HG03457 (cell line): ENCODE measurements around the gene SAMSN1.

Experiments
- ATAC-seq: cut with Tn5 transposase; IDR thresholded peaks from one replicate; pipeline ENCODE4 v1.9.1; 2021; ENCODE audit warnings: moderate number of reproducible peaks; ENCODE audit not compliant: unreplicated experiment

SAMSN1 gene

GRCh38 chr21:14487490-14488432, 58.4 kb downstream of the SAMSN1 start:
- ATAC-seq: no peak

DNA sequence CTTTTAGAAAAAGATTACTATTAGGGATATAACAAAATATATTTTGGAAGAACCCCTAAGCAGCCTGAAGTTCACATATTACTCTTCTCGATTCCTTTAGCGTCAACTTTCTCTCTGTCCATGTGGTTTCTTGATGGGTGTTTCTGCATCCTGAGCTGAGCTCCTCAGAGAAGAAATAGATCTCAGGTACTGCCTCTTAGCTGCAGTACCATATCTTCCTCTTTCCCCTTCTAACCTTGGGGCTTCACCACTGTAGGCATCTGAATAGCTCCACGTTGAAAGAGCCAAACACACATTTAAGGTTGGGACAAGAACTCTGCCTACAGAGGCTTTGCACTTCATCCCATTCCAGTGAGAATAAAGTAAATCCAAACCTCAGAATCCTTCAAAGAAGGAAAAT, 59.2 kb downstream of the SAMSN1 start:
- ATAC-seq: no peak

GRCh38 chr21:14484188-14485009, 61.7 kb downstream of the SAMSN1 start:
- no peak for ATAC-seq

DNA sequence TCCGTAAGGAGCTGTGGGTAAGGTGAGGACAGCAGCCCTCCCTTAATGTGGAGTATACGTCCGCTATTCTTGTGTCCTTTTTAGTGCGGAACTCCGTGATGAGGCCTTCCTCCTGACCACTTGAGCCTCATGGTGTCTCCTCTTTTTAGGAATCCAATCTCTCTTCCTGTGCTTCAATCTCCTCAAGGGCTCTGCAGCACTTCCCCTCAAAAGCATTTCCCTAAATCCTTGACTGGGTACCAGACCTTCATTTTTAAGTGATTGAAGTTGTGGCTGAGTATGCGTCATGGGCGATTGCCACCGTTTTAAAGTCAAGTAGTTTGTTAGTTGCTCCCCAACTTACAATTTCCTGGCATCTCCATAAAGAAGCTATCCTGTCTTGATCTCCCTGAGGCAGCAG, 62.8 kb downstream of the SAMSN1 start:
- ATAC-seq: no peak

GRCh38 chr21:14482165-14482564, 64.0 kb downstream of the SAMSN1 start:
- ATAC-seq: no peak

DNA sequence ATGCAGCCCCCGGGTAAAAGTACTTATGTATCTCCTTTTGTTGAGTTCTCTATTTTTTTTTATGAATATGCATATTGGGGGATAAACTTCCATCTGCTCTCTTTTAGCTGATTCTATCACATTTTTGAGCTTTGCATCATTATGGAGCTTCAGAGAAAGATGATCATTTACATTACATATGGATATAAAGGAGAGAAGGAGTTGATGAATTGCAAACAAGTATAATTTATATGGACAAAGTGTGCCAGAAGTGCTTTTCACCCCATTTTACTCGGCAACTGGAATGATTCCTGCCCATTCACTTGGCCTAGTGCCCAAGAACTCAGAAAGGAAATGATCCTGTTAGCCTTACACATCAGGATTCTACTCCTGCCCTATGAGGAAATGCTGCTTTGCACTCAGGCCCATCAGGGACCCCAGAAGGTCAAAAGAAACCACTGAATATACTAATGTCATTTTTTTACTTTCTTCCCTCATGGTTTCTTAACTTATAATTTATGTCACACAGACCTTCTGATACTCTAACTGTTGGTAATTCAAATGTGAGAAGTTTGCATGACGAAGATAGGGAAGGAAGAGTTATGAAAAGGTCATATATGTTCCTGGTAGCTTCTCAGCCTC, 65.6 kb downstream of the SAMSN1 start:
- no peak for ATAC-seq

GRCh38 chr21:14479241-14479786, 66.8 kb downstream of the SAMSN1 start:
- no peak for ATAC-seq

- ATAC-seq: no peak
These were observed 68.3 kb downstream of the SAMSN1 start for GRCh38 chr21:14477841-14478240.

DNA sequence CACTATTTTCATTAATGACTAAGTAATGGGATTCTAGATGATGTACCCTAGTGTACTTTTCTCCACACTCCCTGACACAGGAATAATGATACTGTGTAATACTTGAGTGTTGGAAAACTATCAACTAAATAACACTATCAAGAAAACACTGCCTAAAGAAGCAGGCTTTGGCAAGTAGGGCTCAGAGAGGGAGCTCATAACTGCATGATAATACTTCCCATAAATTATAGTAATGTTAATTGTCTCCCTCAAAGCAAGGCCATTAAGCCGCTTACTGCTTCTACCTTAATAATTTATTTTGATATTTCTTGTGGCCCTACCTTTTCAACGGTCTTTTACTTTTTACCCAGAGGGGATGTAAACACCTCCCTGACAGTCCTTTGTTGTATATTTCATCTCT, 69.0 kb downstream of the SAMSN1 start:
- ATAC-seq: no peak

DNA sequence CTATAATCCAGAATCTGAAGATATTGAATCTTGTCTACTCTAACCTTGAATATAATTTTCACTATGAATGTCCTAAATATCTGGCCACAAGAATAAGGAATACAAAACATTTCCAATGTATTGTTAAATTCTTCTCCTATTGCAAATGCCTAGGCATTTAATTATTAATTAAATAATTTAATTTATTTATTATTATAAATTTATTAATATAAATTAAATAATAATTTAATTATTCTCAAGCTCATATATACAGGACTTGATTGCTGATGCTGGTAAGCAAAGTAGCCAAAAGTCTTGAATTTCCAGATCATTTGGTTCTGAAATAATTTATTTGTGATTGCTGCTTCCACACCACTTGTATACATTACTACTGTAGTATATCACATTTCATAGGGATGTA, 71.1 kb downstream of the SAMSN1 start:
- no peak for ATAC-seq

DNA sequence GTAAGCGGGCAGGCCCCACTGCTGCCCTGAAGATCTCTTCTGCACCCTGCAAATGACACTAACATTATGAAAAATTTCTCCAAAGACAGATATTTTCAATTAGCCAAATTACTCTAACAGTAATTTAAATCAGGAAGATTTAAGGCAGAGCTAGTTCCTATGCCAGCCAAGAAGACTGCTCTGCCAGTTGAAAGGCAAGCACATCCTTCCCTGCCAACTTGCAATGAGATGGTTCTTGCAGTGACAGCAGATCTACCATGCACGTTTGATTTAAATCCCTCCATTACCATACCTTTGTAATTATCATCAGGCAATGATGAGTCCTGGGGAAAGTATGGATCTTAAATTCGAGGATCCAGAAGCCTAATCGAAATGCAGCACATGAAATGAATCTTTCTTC, 76.5 kb downstream of the SAMSN1 start:
- ATAC-seq: no peak

DNA sequence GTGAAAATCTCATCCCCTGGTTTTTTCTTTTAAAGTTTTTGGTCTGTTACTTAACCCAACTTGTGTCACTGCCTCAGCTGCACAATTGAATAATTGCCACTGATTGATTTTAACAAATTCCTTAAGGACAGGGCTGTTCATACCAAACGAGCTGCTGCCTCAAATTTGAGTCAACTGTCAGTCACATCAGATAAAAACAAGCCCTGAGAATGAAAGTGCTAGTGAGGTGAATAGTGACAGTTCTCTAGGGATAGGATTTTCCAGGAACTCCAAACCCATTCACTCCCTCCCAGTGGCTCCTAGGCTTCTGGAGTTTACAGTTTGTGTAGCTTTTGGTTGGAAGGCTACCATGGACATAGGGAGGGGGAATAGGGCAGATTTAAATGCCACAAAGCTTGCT, 79.4 kb downstream of the SAMSN1 start:
- no peak for ATAC-seq

GRCh38 chr21:14457762-14458161, 88.4 kb downstream of the SAMSN1 start:
- ATAC-seq: no peak

GRCh38 chr21:14456911-14457310, 89.2 kb downstream of the SAMSN1 start:
- ATAC-seq: no peak

DNA sequence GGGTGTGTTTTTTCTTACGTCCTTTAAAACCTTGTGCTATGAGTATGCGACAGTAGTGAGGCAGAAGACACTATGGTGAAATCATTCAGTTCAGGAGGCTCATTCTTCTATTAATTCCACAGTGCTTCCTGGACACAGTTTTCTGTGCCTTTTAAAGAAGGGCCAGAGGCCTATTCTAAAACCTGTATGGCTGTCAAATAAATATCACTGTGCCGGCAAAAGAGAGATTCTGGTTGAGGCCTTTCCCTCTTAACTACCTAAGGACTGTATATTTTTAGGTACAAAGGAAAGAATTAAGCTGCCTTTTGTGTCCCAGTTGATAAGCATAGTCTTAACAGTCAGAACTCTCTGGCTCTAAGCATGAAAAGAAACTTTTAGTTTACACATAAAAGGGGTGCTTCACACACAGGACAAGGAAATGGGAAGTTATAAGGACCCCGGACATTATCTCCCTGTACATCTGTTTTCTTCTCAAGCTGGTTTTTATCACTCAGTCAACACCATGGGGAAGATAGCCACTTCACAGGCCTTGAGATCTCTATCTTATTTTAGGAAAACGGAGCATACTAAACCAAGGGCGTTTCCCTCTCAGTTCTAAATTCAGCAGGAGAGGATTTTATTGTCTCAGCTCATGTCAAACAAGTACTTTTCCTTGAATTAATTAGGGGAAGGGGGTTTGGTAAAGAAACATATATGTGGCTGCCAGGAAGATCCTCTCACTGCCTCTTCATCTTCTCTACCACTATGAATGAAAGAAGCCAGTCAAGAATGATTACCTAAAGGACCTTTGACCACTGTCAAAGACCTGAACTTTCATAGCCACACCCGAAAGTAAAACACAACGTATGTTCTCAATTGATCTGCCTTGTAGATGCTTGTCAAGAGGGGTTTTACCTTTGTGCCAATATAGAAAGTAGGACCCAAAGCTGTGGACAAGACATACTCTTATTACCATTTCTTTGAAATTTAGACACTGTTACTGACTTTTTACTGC, 91.8 kb downstream of the SAMSN1 start:
- peak; percentile 72 for ATAC-seq

DNA sequence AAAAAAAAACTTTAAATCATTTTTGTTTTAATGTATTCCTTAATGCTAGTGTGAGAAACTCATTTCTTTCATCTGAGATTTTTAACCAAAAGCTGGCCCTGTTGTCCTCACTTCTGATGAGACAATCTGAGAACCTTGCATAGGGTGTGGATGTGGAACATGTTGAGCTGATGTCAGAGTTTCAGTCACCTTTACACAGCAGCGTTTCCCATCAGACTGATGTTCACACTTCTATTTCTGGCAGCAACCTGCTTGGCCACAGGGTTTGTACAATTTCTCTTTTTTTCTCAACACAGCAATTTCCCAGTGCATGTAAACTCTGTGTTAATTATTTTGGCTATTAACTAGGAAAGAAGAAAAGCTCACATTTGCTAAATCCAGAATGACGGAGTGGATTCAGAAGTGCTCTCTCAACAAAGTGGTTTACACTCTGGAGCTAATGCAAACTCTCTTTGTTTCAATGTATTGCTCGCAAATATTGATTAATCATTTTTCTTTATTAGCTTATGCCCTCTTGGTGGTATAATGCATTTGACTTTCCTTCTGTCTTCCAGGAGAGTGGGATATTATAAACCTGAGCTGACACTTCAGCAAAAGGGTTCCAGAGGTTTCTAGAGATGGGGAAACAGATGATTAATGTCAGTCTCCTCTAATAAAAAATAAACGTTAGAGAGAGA, 92.6 kb downstream of the SAMSN1 start:
- ATAC-seq: peak; percentile 84

- ATAC-seq: no peak
These were observed 93.3 kb downstream of the SAMSN1 start for GRCh38 chr21:14452727-14453241.

- ATAC-seq: no peak
These were observed 93.9 kb downstream of the SAMSN1 start for GRCh38 chr21:14452031-14452726.

DNA sequence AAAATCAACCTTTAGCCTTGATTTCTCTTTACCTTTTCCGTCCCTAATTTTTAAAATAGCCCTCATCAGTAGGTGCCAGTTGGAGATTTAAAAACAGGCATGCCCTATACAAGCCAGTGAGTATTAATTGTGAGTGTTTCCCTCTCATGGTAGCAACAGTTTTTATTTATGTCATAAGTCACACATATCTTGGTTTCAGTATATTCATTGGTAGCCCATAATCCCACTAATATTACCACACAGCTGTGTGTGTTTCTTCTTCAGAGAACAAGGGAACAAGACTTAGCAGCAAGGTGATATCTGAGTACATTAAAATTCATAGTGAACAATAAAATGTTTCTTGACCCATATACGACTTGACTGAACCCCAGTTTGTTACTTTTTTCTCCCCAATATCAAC, 94.6 kb downstream of the SAMSN1 start:
- ATAC-seq: no peak
